HepG2 (cell line): ENCODE data around the gene CCNYL1. TPM values are rescaled to one million over a fixed set of nuclear protein-coding genes. Genes with fewer than 3 reads are reported as not detected.

Experiments used
- AGO1 ChIP-seq: fragments of 200-400 bp; formaldehyde crosslinking; IDR thresholded peaks from 2 replicates; pipeline ENCODE4 v1.6.1; 2017; ENCODE audit warnings: mild to moderate bottlenecking, low read depth, low read length, moderate library complexity; ENCODE audit not compliant: poor library complexity, severe bottlenecking
- DNMT1 ChIP-seq: sonication (generic); formaldehyde crosslinking; IDR thresholded peaks from 2 replicates; pipeline ENCODE4 v1.5.1; 2020; ENCODE audit warnings: mild to moderate bottlenecking, missing genetic modification reagents
- ERF ChIP-seq: IDR thresholded peaks from 2 replicates; pipeline ENCODE4 v1.6.1; 2018; ENCODE audit warnings: missing biosample characterization, missing genetic modification reagents
- ETS1 ChIP-seq: sonication (generic); formaldehyde crosslinking; IDR thresholded peaks from 2 replicates; pipeline ENCODE4 v1.4.0; 2020; ENCODE audit warnings: missing genetic modification reagents
- KIAA2018 ChIP-seq: sonication (generic); formaldehyde crosslinking; IDR thresholded peaks from 2 replicates; pipeline ENCODE4 v1.5.0; 2020; ENCODE audit warnings: mild to moderate bottlenecking, missing genetic modification reagents, borderline replicate concordance
- KMT2A ChIP-seq: sonication (generic); formaldehyde crosslinking; IDR thresholded peaks from 2 replicates; pipeline ENCODE4 v1.4.0; 2020; ENCODE audit warnings: missing genetic modification reagents
- MTA1 ChIP-seq: sonication (generic); formaldehyde crosslinking; IDR thresholded peaks from 2 replicates; pipeline ENCODE4 v1.4.0; 2020; ENCODE audit warnings: missing genetic modification reagents, mild to moderate bottlenecking, borderline replicate concordance
- PLRG1 ChIP-seq: fragments of 450-650 bp; conservative IDR thresholded peaks from 2 replicates; pipeline ENCODE4 v1.6.1; 2016
- RFXANK ChIP-seq: IDR thresholded peaks from 2 replicates; pipeline ENCODE4 v1.6.1; 2016
- SKIL ChIP-seq: sonication (generic); formaldehyde crosslinking; IDR thresholded peaks from 2 replicates; pipeline ENCODE4 v1.8.0; 2022; ENCODE audit warnings: missing genetic modification reagents, mild to moderate bottlenecking, moderate library complexity, borderline replicate concordance
- ZBTB37 ChIP-seq: sonication (generic); formaldehyde crosslinking; IDR thresholded peaks from 2 replicates; pipeline ENCODE4 v1.4.0; 2020; ENCODE audit warnings: mild to moderate bottlenecking, missing genetic modification reagents
- ZNF230 ChIP-seq: sonication (generic); formaldehyde crosslinking; IDR thresholded peaks from 2 replicates; pipeline ENCODE4 v1.4.0; 2020; ENCODE audit warnings: mild to moderate bottlenecking, missing genetic modification reagents
- ZNF432 ChIP-seq: sonication (generic); formaldehyde crosslinking; IDR thresholded peaks from 2 replicates; pipeline ENCODE4 v1.5.0; 2020; ENCODE audit warnings: missing genetic modification reagents, mild to moderate bottlenecking, borderline replicate concordance
- ZNF776 ChIP-seq: sonication (generic); formaldehyde crosslinking; IDR thresholded peaks from 2 replicates; pipeline ENCODE4 v1.4.0; 2020; ENCODE audit warnings: mild to moderate bottlenecking, missing genetic modification reagents
- polyA plus RNA-seq, 8 experiments: library from polyadenylated mRNA; depleted of rRNA in 3 of 8; stranded (reverse) in 7 of 8; unstranded in 1 of 8; fragments of >200 nt; fragmentation: Illumina TruSeq in 4 of 8; extraction: Trizol in 4 of 8; gene quantifications; 2 replicates each; pipeline versions ENCODE4 v1.2.1 to v1.2.3, GENCODE V29; 2011 to 2016; ENCODE audit warnings: low read depth in 4 of 8, missing spikeins in 1 of 8, mixed read lengths in 1 of 8; ENCODE audit not compliant: insufficient read depth in 1 of 8
- total RNA-seq, 5 experiments: library from RNA; depleted of rRNA; stranded (reverse); fragments of >200 nt; fragmentation: Illumina TruSeq; extraction: Trizol; gene quantifications; 2 replicates each; pipeline ENCODE4 v1.2.3, GENCODE V29; 2016; ENCODE audit warnings: low read depth in 1 of 5

Gene CCNYL1
- total and polyA plus RNA-seq, 2 of the 13 experiments (the other 11 are each of a cell fraction or from before 2014, with no cell fraction given), result 12.5 to 16.2 TPM

GRCh38 chr2:207711750-207712530 lies 500 bp downstream of the CCNYL1 start (continued):
- TF ChIP-seq SKIL, result no peak
- TF ChIP-seq PLRG1, result no peak
- no peak for TF ChIP-seq ETS1
- no peak; the same call in 1 of the 2 replicates for TF ChIP-seq MTA1 (CRISPR knock-in tag)
- TF ChIP-seq KMT2A (CRISPR knock-in tag), result peak; percentile 63
- TF ChIP-seq DNMT1 (CRISPR knock-in tag), result no peak
- TF ChIP-seq AGO1, result peak; percentile 30
- TF ChIP-seq ZNF776 (CRISPR knock-in tag), result peak; percentile 67; the same call in 1 of the 2 replicates
- TF ChIP-seq ZBTB37, result no peak
- TF ChIP-seq ZNF432 (CRISPR knock-in tag), result no peak
- TF ChIP-seq RFXANK, result no peak
- no peak for TF ChIP-seq ZNF230 (CRISPR knock-in tag)
- TF ChIP-seq KIAA2018 (CRISPR knock-in tag), result no peak
- 0 out of 2 replicates have a peak, but pooled peaks have one; percentile 0 for TF ChIP-seq ERF
